Bronchial epithelial cell (primary cell): ENCODE results near the gene RPS6KA4. TPM values are rescaled to one million over a fixed set of nuclear protein-coding genes. Genes with fewer than 3 reads are reported as not detected.
"Not testable (repeated sequence)": the region's sequence is repeated elsewhere in the genome, so short reads cannot be mapped to it uniquely, and the experiment has no call there.

ENCODE experiments used
- DNase-seq: peaks from one replicate; pipeline ENCODE4 v3.0.0-alpha.2; 2010; ENCODE audit warnings: low read depth
- FAIRE-seq: peaks from 2 replicates; lab custom pipeline; 2011; peaks lifted over from hg19 to GRCh38; lab: Jason Lieb, UNC
- H3K27me3 ChIP-seq: 2 replicates; pipeline ENCODE4 v1.5.1; 2011; ENCODE audit warnings: low read length; ENCODE audit not compliant: control insufficient read depth, insufficient read depth
- H3K36me3 ChIP-seq: 2 replicates; pipeline ENCODE4 v1.5.1; 2011; ENCODE audit warnings: low read length; ENCODE audit not compliant: control insufficient read depth, insufficient read depth
- H3K4me3 ChIP-seq: 2 replicates; pipeline ENCODE4 v1.5.1; 2011; ENCODE audit warnings: mild to moderate bottlenecking, low read depth, low read length, control low read depth
- CTCF ChIP-seq: IDR thresholded peaks from 2 replicates; pipeline ENCODE4 v1.5.1; 2011; ENCODE audit warnings: mild to moderate bottlenecking, moderate library complexity, low read length, control low read depth, inconsistent platforms; ENCODE audit not compliant: insufficient read depth, severe bottlenecking
- total RNA-seq: library from RNA; depleted of rRNA; stranded (reverse); fragments of >200 nt; gene quantifications from 2 replicates; pipeline ENCODE4 v1.2.1, GENCODE V29; 2014

Gene RPS6KA4
- total RNA-seq, result 39.7 and 59.5 TPM in 2 replicates

GRCh38 chr11:64358907-64359711 is at the start of gene RPS6KA4:
RPS6KA4 (plus strand) TSS chr11:64359162; CDS start chr11:64359236, 74 bp downstream.
- peak; percentile 51 for DNase-seq
- no peak for FAIRE-seq
- Histone ChIP-seq H3K27me3 (no peaks in the 10 kb centered on the region), H3K36me3 (peaks cover 28% of the 10 kb centered on the region), H3K4me3 (peak within 1 kb of the TSS; percentile 95)
- no peak for TF ChIP-seq CTCF

DNA sequence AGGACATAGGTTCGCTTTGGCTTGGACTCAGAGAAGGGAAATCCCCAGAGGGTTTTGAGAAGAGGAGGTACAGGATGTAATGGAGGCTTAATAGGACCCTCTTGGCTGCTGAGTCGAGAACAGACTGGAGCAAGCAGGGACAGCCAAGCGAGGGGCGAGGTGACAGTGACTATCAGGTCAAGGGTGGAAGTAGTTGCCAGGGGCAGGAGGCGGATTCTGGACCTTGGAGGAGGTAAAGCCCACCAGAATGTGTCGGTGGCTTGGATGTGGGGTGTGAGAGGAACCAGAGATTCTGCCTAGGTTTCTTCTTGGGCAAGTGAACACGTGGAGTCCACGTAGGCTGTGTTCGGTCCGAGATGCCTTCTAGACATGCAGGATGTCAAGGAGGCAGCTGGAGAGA is 46.0 kb upstream of the RPS6KA4 start:
- no peak for FAIRE-seq
- no peak for TF ChIP-seq CTCF
- Histone ChIP-seq H3K36me3 (peaks cover 10% of the 10 kb centered on the region), H3K27me3 (no peaks in the 10 kb centered on the region), H3K4me3 (no peak overlapping the region)
- no peak for DNase-seq

GRCh38 chr11:64313491-64314145 is 45.3 kb upstream of the RPS6KA4 start:
- H3K36me3 ChIP-seq, result peaks cover 10% of the 10 kb centered on the region
- no peak for DNase-seq
- no peak for FAIRE-seq
- H3K27me3 ChIP-seq, result no peaks in the 10 kb centered on the region
- TF ChIP-seq CTCF, result no peak
- H3K4me3 ChIP-seq, result no peak overlapping the region

DNA sequence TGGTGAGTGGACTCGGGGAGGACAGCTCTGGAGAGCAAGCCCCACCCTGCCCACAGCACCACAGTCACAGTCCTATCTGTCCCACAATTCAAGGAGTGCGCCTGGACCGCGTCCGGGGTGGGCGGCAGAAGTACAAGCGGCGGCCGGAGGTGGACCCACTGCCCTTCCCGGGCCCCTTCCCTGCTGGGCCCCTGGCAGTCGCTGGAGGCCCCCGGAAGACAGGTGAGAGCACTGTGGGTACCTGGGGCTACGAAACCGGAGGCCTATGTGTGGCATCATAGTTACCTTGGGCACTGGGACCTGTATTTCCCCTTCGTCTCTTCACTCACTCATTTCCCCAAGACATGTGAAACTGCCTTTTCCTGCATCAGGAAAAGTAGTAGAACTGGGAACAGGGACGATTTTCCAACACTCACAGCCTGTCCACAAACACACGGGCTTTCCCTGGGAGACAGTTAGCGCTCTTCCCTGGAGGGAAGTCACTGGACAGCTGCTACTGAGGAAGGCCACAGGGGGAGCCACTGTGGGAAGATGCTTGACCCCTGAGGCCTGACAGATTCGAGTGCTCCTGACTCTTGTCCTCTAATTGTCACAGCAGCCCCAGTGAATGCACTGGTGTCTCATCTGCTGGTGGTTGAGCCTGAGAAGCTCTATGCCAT is 44.7 kb upstream of the RPS6KA4 start:
- H3K36me3 ChIP-seq, result peaks cover 10% of the 10 kb centered on the region
- DNase-seq, result no peak
- no peak for FAIRE-seq
- no peak overlapping the region for H3K4me3 ChIP-seq
- TF ChIP-seq CTCF, result peak; percentile 20
- no peaks in the 10 kb centered on the region for H3K27me3 ChIP-seq

DNA sequence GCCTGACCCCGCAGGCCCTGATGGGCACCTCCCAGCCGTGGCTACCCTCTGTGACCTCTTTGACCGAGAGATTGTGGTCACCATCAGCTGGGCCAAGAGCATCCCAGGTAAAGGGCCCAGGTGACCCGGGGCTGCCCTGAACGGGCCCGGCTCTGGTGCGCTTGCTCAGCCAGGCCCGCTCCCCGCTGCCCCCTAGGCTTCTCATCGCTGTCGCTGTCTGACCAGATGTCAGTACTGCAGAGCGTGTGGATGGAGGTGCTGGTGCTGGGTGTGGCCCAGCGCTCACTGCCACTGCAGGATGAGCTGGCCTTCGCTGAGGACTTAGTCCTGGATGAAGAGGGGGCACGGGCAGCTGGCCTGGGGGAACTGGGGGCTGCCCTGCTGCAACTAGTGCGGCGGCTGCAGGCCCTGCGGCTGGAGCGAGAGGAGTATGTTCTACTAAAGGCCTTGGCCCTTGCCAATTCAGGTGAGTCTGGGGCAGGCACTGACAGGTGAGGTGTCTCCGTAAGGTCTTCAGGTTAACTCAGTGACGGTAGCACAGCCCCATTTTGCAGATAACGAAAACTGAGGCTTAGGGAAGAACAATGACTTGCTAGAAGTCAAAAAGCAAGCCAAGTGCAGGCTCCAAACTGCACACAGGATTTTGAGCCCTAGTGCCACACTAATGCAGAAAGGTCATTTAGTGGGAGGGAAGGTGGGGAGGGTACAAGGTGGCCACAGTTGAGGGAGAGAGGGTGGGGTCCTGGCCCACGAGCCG is 44.0 kb upstream of the RPS6KA4 start:
- Histone ChIP-seq H3K36me3 (peaks cover 14% of the 10 kb centered on the region), H3K4me3 (no peak overlapping the region), H3K27me3 (no peaks in the 10 kb centered on the region)
- FAIRE-seq (no peak), DNase-seq (no peak)
- TF ChIP-seq CTCF, result no peak

GRCh38 chr11:64315667-64316526 is 43.1 kb upstream of the RPS6KA4 start:
- H3K27me3 ChIP-seq, DNase-seq, H3K4me3 ChIP-seq, FAIRE-seq: not testable (repeated sequence)
- peaks cover 16% of the 10 kb centered on the region for H3K36me3 ChIP-seq
